GM12801 (cell line): ENCODE measurements around the gene VAMP2.

Source experiments
- TF ChIP-seq, protein P1 (sequence below): IDR thresholded peaks from one replicate; pipeline ENCODE4 v1.5.1; 2011; ENCODE audit warnings: control low read depth; ENCODE audit not compliant: insufficient read length; ENCODE audit errors: extremely low read depth

VAMP2 gene

DNA sequence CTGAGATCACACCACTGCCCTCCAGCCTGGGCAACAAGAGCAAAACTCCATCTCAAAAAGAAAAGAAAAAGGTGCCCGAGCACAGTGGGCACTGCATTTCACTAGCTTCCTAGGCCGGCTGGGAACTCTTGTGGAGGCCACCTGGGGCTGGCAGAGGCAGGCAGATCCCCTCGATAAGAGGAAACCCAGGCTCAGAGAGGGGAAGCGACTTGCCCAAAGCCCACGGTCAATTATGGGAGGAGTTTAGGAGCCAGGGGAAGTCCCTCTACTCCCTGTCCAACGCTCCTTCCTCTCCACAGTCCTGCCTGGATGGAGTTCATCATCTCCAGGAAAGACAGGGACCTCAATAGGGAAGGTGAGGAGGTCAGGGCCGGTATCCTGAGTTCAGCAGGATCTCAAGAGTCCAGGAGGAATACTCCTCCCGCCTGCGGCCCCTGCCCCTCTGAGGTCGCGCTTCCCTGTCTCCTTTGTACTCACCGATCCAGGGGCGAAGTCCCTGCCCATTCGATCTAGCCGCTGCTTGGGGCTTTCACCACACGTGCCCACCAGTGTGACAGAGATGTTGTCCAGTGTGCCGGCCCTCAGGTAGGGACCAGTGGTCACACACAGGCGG lies 45.3 kb downstream of the VAMP2 start:
- TF ChIP-seq, protein P1, sequence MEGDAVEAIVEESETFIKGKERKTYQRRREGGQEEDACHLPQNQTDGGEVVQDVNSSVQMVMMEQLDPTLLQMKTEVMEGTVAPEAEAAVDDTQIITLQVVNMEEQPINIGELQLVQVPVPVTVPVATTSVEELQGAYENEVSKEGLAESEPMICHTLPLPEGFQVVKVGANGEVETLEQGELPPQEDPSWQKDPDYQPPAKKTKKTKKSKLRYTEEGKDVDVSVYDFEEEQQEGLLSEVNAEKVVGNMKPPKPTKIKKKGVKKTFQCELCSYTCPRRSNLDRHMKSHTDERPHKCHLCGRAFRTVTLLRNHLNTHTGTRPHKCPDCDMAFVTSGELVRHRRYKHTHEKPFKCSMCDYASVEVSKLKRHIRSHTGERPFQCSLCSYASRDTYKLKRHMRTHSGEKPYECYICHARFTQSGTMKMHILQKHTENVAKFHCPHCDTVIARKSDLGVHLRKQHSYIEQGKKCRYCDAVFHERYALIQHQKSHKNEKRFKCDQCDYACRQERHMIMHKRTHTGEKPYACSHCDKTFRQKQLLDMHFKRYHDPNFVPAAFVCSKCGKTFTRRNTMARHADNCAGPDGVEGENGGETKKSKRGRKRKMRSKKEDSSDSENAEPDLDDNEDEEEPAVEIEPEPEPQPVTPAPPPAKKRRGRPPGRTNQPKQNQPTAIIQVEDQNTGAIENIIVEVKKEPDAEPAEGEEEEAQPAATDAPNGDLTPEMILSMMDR = no peak

DNA sequence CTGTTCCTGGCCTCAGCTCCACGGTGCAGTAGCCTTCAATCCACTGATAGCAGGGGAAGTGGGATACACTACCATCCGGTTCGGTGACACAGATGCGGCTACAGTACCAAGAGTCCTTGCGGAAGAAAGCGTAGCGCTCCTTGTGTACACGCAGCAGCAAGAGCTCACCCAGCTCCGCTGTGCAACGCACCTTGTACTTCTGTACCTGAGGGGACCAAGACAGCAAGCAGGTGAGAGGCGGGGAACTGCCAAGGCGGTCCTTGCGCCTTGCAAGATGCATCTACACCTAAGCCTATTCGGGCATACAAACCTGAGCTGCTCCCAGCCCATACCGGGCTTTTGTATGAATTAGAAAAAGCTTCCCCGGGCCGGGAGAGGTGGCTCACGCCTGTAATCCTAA lies 46.0 kb downstream of the VAMP2 start:
- TF ChIP-seq, protein P1 = no peak

DNA sequence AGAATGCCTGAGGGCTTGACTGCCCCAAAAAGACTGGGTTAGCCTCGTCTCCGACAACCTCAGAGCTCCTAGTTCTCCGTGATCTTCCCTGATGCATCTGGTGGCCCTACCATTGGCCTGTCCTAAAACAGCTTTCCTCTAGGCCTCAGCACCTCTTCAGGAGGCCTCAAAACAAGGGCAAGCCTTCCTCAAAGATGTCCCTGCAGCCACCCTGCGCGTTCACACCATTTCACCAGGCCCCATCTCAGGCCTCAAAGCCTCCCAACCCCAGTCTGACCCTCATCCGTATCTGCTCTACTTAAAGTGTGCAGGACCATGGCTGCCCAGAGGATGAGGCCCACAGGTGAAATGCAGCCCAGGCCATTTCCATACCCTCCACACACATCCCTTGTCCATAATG lies 51.8 kb downstream of the VAMP2 start:
- TF ChIP-seq, protein P1 = no peak

DNA sequence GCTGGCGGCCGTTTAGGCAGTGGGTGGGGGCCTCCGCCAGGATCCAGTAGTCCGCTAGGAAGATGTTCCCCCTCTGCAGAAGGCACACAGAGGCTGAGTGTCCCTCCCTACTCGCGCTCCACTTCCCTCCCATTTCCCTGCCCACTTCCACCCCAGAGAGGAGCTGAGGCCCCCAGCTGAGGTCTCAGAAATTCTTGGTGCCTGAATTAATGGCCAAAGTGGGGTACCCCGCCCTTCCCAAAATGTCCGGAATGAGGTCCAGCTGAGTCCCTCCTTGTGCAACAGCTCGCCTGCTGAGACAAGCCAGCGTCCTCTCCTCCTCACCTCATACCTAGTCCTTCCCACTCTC lies 52.3 kb downstream of the VAMP2 start:
- TF ChIP-seq, protein P1 = no peak

DNA sequence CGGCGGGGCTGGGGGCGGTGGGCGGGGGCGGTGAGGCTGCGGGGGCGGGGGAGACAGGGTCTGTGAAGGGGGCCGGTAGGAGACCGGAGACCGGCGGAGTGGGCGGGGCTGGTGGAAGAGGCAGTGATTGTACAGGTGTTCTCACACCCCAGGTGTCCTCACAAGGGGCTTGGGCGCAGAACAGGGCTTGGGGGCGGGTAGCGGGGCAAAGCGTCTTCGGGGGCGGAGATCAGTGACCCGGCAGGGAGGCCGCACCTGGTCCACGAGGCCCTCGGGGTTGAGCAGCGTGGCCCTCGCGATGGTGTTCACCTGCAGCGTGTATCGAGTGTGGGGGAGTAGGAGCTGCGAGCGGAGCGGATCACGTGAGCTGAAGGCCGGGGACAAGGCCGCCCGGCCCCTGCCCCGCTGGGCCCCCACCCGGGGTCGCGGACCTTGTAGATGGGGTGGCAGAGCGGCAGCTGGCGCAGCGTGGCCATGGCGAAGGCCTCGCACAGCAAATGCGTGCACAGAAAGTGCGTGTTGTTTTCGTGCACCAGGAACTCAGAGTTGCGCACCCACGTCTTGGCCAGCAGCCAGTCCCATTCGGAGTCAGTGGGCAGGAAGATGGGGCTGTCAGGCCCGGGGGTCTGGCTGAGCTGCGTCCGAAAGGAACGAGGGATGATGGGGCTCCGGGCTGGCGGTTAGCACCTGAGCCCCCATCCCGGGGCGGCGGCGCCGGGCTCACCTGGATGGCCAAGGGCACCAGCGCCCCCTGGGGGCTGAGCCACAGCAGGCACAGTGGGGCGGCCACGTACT lies 52.9 kb downstream of the VAMP2 start:
- TF ChIP-seq, protein P1 = no peak
